ENCODE data around the gene PEMT.

DNA sequence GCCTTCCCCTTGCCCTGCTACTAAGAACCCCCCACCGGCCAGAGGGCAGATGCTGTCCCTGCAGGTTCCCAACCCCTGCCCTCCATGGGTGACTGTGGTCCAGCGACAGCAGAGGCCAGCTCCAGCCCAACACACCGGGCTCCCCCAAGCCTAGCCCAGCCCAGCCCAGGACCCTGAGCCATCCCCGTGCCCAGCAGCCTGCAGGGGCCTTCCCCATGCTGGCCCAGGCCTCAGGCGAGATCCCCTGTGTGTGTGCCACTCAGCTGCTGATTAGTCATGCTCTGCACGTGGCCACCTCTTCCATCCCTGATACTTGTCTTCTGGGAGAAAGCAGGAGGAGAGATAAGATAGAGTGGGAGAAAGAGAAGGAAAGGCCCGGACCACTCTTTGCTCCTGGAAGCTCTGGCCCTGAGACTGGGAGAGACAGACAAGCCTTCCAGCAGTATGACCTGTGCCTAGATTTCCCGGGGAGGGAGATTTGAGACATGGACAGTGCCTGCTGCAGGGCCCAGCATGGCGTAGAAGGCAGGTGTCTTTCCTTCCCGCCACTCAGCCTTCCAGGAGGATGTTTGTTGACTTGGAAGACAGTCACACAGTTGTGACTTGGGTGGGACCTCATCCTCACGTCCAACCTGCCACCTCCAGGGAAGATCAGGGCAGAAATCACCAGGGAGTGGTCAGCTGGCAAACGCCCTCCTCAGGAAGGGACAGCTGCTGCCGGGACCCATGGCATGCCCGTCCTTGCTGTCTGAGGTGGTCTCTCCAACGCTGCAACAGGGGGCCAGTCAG, 54.0 kb downstream of the PEMT start:
- no peak for TF ChIP-seq EZH2 (IDR thresholded peaks at IDR 0.05; ENCODE audit: borderline replicate concordance, low read length)
- TF ChIP-seq CTCF (IDR thresholded peaks at IDR 0.05; ENCODE audit: low read length), result no peak
